Astrocyte (in vitro differentiated cells and primary cell): Measurements from ENCODE around the gene TMEM106B.

Experiments used
- EZH2 ChIP-seq: IDR thresholded peaks from 2 replicates; pipeline ENCODE4 v1.6.1; 2012; ENCODE audit warnings: mild to moderate bottlenecking, low read length, inconsistent platforms; ENCODE audit not compliant: insufficient read depth
- TF ChIP-seq, protein P1 (sequence below): IDR thresholded peaks from 2 replicates; pipeline ENCODE4 v1.5.1; 2011; ENCODE audit warnings: low read depth, mild to moderate bottlenecking, inconsistent platforms, low read length, moderate library complexity; ENCODE audit not compliant: insufficient read depth

GRCh38 chr7:12235970-12236369, 24.9 kb downstream of the TMEM106B start:
- TF ChIP-seq EZH2 = no peak
- TF ChIP-seq, protein P1, sequence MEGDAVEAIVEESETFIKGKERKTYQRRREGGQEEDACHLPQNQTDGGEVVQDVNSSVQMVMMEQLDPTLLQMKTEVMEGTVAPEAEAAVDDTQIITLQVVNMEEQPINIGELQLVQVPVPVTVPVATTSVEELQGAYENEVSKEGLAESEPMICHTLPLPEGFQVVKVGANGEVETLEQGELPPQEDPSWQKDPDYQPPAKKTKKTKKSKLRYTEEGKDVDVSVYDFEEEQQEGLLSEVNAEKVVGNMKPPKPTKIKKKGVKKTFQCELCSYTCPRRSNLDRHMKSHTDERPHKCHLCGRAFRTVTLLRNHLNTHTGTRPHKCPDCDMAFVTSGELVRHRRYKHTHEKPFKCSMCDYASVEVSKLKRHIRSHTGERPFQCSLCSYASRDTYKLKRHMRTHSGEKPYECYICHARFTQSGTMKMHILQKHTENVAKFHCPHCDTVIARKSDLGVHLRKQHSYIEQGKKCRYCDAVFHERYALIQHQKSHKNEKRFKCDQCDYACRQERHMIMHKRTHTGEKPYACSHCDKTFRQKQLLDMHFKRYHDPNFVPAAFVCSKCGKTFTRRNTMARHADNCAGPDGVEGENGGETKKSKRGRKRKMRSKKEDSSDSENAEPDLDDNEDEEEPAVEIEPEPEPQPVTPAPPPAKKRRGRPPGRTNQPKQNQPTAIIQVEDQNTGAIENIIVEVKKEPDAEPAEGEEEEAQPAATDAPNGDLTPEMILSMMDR = no peak
